Measurements from ENCODE around the gene APBA2. TPM values are rescaled to one million over a fixed set of nuclear protein-coding genes. Genes with fewer than 3 reads are reported as not detected.

APBA2 gene
- total RNA-seq, 4 donors from 2014 or later = 1.1 to 2.4 (median 1.3) TPM

- TF ChIP-seq, protein P1, sequence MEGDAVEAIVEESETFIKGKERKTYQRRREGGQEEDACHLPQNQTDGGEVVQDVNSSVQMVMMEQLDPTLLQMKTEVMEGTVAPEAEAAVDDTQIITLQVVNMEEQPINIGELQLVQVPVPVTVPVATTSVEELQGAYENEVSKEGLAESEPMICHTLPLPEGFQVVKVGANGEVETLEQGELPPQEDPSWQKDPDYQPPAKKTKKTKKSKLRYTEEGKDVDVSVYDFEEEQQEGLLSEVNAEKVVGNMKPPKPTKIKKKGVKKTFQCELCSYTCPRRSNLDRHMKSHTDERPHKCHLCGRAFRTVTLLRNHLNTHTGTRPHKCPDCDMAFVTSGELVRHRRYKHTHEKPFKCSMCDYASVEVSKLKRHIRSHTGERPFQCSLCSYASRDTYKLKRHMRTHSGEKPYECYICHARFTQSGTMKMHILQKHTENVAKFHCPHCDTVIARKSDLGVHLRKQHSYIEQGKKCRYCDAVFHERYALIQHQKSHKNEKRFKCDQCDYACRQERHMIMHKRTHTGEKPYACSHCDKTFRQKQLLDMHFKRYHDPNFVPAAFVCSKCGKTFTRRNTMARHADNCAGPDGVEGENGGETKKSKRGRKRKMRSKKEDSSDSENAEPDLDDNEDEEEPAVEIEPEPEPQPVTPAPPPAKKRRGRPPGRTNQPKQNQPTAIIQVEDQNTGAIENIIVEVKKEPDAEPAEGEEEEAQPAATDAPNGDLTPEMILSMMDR (IDR thresholded peaks at IDR 0.05; ENCODE audit: low read depth) = no peak
These were observed 104.1 kb downstream of the APBA2 start for GRCh38 chr15:28989896-28990295.

GRCh38 chr15:28990390-28990789 lies 104.6 kb downstream of the APBA2 start:
- TF ChIP-seq, protein P1 (IDR thresholded peaks at IDR 0.05; ENCODE audit: low read depth) = no peak

DNA sequence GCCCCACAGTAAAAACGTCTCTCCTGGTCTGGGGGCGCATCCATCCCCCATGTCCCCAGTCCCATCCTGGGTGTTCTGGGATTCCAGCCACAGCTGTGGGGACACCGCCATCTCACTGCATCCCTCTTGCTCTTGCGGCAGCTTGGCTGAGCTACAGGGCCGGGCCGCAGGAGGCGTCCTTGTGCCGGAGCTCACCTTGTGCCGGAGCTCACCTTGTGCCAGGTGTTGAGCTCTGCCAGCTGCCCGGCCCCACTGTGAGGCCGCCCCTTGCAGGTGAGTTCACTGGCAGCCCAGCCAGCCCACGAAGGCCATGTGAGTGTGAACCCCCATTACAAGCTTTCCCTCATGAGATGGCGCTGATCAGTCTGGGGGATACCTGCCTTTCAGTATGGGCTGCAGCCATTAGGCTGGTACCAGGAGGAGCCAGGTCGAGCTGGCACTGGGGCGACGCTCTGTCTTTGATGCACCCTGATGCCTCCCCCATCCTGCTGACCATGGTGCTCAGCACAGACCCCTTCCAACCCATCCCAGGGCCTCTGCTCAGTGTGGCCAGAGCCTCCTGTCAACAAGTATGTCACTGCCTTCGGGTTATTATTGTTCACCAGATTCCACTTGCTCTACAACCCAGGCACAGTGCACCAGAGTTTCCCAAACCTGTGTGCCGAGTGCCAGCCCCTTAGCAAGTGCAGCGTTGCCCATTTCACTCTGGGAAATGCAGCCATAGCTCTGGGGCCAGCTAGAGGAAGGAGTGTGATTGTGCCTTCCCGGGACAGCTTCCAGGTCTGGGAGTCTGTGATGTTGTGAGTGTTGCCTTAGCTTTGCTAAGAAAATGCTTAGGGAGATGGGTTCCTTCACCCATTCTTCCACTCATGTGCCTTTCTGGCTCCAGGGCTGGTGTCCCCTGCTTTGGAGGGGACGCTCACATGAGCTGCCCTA lies 105.7 kb downstream of the APBA2 start:
- TF ChIP-seq, protein P1 (IDR thresholded peaks at IDR 0.05; ENCODE audit: low read depth) = no peak

DNA sequence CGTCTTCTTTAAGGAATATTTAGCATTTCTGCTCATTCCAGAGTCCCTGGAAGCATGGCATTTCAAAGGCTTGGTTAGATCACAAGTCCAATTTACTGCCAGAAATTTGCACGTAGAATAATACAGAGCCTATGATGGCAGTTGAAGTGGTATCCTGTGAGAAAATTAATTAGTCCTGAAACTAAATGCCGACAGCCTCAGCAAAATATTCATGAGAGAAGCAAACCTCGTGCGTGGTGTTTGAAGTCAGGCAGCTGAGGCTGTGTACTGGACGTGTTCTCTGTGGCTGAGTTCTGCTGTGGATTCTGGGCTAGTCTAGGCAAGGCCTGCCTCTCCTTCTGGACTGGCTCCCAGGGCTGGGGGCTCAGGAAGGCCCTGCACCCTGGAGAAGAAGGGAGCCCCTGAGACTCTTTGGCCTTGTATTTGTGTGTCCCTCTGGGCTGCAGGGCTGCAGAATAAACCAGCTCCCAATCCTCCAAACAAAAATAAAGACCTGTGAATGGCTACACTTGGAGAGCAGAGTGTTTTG lies 106.6 kb downstream of the APBA2 start:
- TF ChIP-seq, protein P1 (IDR thresholded peaks at IDR 0.05; ENCODE audit: low read depth) = no peak

DNA sequence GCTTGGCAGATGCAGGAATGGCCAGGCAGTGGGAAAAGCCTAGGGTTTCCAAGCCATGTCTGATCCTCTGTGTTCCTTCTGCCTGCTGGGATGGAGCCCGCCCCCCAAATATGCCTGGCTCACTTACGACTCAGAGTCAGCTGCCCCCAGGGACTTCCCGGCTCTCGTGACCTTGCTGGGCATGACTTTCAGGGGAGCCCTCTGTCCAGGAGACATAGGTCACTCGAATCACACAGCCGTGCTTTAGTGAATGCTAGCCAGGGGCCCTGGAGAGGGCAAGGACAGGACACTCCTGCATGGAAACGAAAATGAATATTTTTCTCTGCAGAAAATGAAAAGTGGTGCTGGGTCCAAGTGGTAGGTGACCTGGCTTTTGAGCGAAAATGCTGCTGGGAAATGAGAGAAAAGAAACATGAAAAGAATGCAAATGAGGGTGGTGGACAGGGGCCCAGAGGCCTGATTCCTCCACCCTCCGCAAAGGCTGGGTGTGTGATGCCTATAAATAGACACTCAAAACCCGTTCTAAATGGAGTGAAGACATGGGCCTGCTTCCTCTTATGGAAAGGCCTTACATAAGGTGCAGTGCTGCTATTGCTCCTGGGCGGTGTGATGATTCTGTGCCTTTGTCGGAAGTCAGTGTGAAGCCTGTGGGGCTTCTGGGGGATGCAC lies 107.4 kb downstream of the APBA2 start:
- TF ChIP-seq, protein P1 (IDR thresholded peaks at IDR 0.05; ENCODE audit: low read depth) = no peak

GRCh38 chr15:28993720-28994053 lies 107.9 kb downstream of the APBA2 start:
- TF ChIP-seq, protein P1 (IDR thresholded peaks at IDR 0.05; ENCODE audit: low read depth) = no peak

Measured in subcutaneous adipose tissue (tissue), 4 donors.